Vagina (tissue), 2 donors: ENCODE data around the gene RHBG.

Experiments used
- CTCF ChIP-seq, 3 experiments: fragments of 450-650 bp in 2 of 3; fragments of 200-600 bp in 1 of 3; sonication (generic) in 1 of 3; IDR thresholded peaks; one replicate each; pipeline ENCODE4 v1.5.1; 2017 to 2019; ENCODE audit warnings: antibody characterized with exemption in 3 of 3, mild to moderate bottlenecking in 2 of 3, moderate library complexity in 2 of 3
- POLR2A ChIP-seq, 2 donors: fragments of 450-650 bp; IDR thresholded peaks; one replicate each; pipeline ENCODE4 v1.6.1; 2017; ENCODE audit warnings: antibody characterized with exemption in 2 of 2, mild to moderate bottlenecking in 2 of 2, moderate library complexity in 2 of 2
- POLR2AphosphoS5 ChIP-seq, 2 donors: sonication (generic); formaldehyde crosslinking; IDR thresholded peaks; one replicate each; pipeline ENCODE4 v1.9.0; 2017; ENCODE audit warnings: antibody characterized with exemption in 2 of 2, mild to moderate bottlenecking in 2 of 2, low read depth in 1 of 2; ENCODE audit not compliant: insufficient read depth in 1 of 2

DNA sequence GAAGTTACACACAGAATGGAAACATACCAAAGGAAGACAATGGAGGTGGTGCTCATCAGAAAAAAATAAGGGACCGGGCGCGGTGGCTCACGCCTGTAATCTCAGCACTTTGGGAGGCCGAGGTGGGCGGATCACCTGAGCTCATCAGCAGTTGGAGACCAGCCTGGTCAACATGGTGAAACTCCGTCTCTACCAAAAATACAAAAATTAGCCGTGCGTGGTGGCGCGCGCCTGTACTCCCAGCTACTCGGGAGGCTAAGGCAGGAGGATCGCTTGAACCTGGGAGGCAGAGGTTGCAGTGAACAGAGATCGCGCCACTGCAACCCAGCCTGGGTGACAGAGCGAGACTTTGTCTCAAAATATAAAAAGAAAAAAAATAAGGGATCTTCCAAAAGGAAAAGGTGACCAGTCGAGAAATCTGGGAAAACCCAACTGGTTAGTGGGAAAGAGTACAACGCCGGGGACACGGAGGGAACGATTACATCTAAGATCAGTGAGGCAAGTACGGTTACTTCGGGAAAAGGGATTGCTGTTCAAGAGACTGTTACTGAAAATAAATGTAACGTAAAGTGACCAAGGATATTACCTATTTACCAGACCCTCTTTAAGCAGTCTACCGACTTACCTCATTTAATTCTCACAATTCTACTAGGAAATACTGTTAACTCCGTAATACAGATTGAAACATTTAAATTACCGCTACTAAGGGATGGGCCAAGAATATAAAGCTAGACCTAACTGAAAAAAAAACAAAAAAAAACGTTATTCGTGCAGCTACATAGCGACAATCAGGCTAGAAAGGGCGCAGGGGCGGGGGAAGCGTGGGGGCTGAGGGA, 31.7 kb upstream of the RHBG start:
- TF ChIP-seq POLR2AphosphoS5 (IDR thresholded peaks at IDR 0.05; ENCODE audit: insufficient read depth in 1 of 2, low read depth in 1 of 2) (no peak), CTCF (IDR thresholded peaks at IDR 0.05) (no peak), POLR2A (IDR thresholded peaks at IDR 0.05) (no peak)
